Measurements from ENCODE around the gene ZNF148. TPM values are rescaled to one million over a fixed set of nuclear protein-coding genes. Genes with fewer than 3 reads are reported as not detected.

ZNF148 gene
- total RNA-seq, 1 donor from 2014 or later, result 47.5 TPM

GRCh38 chr3:125319765-125320164 is 55.4 kb downstream of the ZNF148 start:
- TF ChIP-seq CTCF (IDR thresholded peaks at IDR 0.05), result no peak
- no peak overlapping the region for H3K4me3 ChIP-seq
- ATAC-seq (no peak), DNase-seq (no peak)
- intact Hi-C loops (cut with DNase I), result no loop called here
- H3K36me3 ChIP-seq, result peaks cover 10% of the 10 kb centered on the region
- H3K27me3 ChIP-seq, result no peaks in the 10 kb centered on the region
- H3K4me1 ChIP-seq, result peaks cover 3% of the 10 kb centered on the region
- H3K9me3 ChIP-seq, result no peaks in the 10 kb centered on the region
- no peak overlapping the region for H3K27ac ChIP-seq

GRCh38 chr3:125318871-125319270 is 56.3 kb downstream of the ZNF148 start:
- TF ChIP-seq CTCF (IDR thresholded peaks at IDR 0.05), result no peak
- DNase-seq, result no peak
- Histone ChIP-seq H3K4me1 (peaks cover 3% of the 10 kb centered on the region), H3K9me3 (no peaks in the 10 kb centered on the region), H3K27ac (no peak overlapping the region), H3K27me3 (no peaks in the 10 kb centered on the region), H3K4me3 (no peak overlapping the region), H3K36me3 (peaks cover 10% of the 10 kb centered on the region)
- intact Hi-C loops (cut with DNase I), result no loop called here
- no peak for ATAC-seq

GRCh38 chr3:125318167-125318865 is 56.8 kb downstream of the ZNF148 start:
- Histone ChIP-seq H3K27me3 (no peaks in the 10 kb centered on the region), H3K9me3 (no peaks in the 10 kb centered on the region), H3K4me3 (no peak overlapping the region), H3K27ac (no peak overlapping the region), H3K36me3 (peaks cover 10% of the 10 kb centered on the region), H3K4me1 (peaks cover 3% of the 10 kb centered on the region)
- ATAC-seq (no peak), DNase-seq (no peak)
- no peak for TF ChIP-seq CTCF (IDR thresholded peaks at IDR 0.05)
- intact Hi-C loops (cut with DNase I), result no loop called here

- Histone ChIP-seq H3K4me1 (peaks cover 3% of the 10 kb centered on the region), H3K4me3 (no peak overlapping the region), H3K27ac (no peak overlapping the region), H3K9me3 (no peaks in the 10 kb centered on the region), H3K36me3 (peaks cover 5% of the 10 kb centered on the region), H3K27me3 (no peaks in the 10 kb centered on the region)
- intact Hi-C loops (cut with DNase I), result no loop called here
- DNase-seq (no peak), ATAC-seq (no peak)
- no peak for TF ChIP-seq CTCF (IDR thresholded peaks at IDR 0.05)
Observed at GRCh38 chr3:125317761-125318160, 57.4 kb downstream of the ZNF148 start.

GRCh38 chr3:125316949-125317348 is 58.2 kb downstream of the ZNF148 start:
- no peaks in the 10 kb centered on the region for H3K27me3 ChIP-seq
- H3K4me3 ChIP-seq, result no peak overlapping the region
- no peaks in the 10 kb centered on the region for H3K9me3 ChIP-seq
- TF ChIP-seq CTCF (IDR thresholded peaks at IDR 0.05), result no peak
- ATAC-seq (no peak), DNase-seq (no peak)
- intact Hi-C loops (cut with DNase I), result no loop called here
- peaks cover 3% of the 10 kb centered on the region for H3K4me1 ChIP-seq
- no peak overlapping the region for H3K27ac ChIP-seq
- peaks cover 7% of the 10 kb centered on the region for H3K36me3 ChIP-seq

GRCh38 chr3:125316246-125316645 is 58.9 kb downstream of the ZNF148 start:
- DNase-seq, result no peak
- ATAC-seq, result no peak
- Histone ChIP-seq H3K36me3 (peaks cover 8% of the 10 kb centered on the region), H3K9me3 (no peaks in the 10 kb centered on the region), H3K4me3 (no peak overlapping the region), H3K27me3 (no peaks in the 10 kb centered on the region), H3K27ac (no peak overlapping the region), H3K4me1 (peaks cover 3% of the 10 kb centered on the region)
- intact Hi-C loops (cut with DNase I), result no loop called here
- TF ChIP-seq CTCF (IDR thresholded peaks at IDR 0.05), result no peak

Data from upper lobe of right lung (tissue), 1 donor.